ENCODE measurements around the gene IMP4. TPM values are rescaled to one million over a fixed set of nuclear protein-coding genes. Genes with fewer than 3 reads are reported as not detected.

The IMP4 gene
- total and polyA plus RNA-seq, 2 of the 13 experiments (the other 11 are each of a cell fraction or from before 2014, with no cell fraction given): 142 to 158 TPM

GRCh38 chr2:130327703-130328527, 14.8 kb upstream of the IMP4 start (continued):
- TF ChIP-seq PAXIP1 (CRISPR knock-in tag; conservative IDR thresholded peaks at IDR 0.05) (0 out of 2 replicates have a peak, but pooled peaks have one; percentile 20), ERF (CRISPR knock-in tag; IDR thresholded peaks at IDR 0.05) (no peak), TBX2 (CRISPR knock-in tag; IDR thresholded peaks at IDR 0.05; ENCODE audit: borderline replicate concordance) (peak; percentile 51; the same call in 1 of the 2 replicates), ZMAT3 (CRISPR knock-in tag; conservative IDR thresholded peaks at IDR 0.05) (no peak), ZEB1 (IDR thresholded peaks at IDR 0.05; ENCODE audit: insufficient replicate concordance, low read depth) (no peak), MZF1 (CRISPR knock-in tag; IDR thresholded peaks at IDR 0.05; ENCODE audit: borderline replicate concordance) (no peak), ARID4A (CRISPR knock-in tag; IDR thresholded peaks at IDR 0.05; ENCODE audit: borderline replicate concordance) (peak; percentile 28; the same call in 1 of the 2 replicates), KDM6A (CRISPR knock-in tag; IDR thresholded peaks at IDR 0.05; ENCODE audit: low read depth) (no peak), E2F5 (CRISPR knock-in tag; conservative IDR thresholded peaks at IDR 0.05) (no peak), ZNF660 (CRISPR knock-in tag; IDR thresholded peaks at IDR 0.05; ENCODE audit: borderline replicate concordance, low read depth) (no peak), ZNF614 (CRISPR knock-in tag; IDR thresholded peaks at IDR 0.05; ENCODE audit: borderline replicate concordance) (peak; percentile 38; the same call in 1 of the 2 replicates), FOXA3 (CRISPR knock-in tag; IDR thresholded peaks at IDR 0.05) (no peak), ZNF383 (CRISPR knock-in tag; IDR thresholded peaks at IDR 0.05; ENCODE audit: borderline replicate concordance) (no peak), SETDB1 (CRISPR knock-in tag; IDR thresholded peaks at IDR 0.05; ENCODE audit: borderline replicate concordance) (no peak), ZNF772 (CRISPR knock-in tag; IDR thresholded peaks at IDR 0.05) (0 out of 2 replicates have a peak, but pooled peaks have one; percentile 45), NFYB (CRISPR knock-in tag; IDR thresholded peaks at IDR 0.05) (no peak)
